Pancreas (tissue), 10 donors: Measurements from ENCODE around the gene ANK2. TPM values are rescaled to one million over a fixed set of nuclear protein-coding genes. Genes with fewer than 3 reads are reported as not detected.

Experiments
- ATAC-seq, 4 donors: fragments of 200-7000 bp; cut with Tn5 transposase; one replicate each; pipeline versions ENCODE4 v1.8.0 to v1.9.1; 2020; ENCODE audit warnings: mild to moderate bottlenecking in 4 of 4, moderate library complexity in 4 of 4
- DNase-seq, 6 donors: peaks; one replicate each; pipeline ENCODE4 v3.0.0-alpha.2; 2020
- FAIRE-seq: peaks from 2 replicates; lab custom pipeline; 2012; peaks lifted over from hg19 to GRCh38; lab: Jason Lieb, UNC
- H3K27ac ChIP-seq, 4 donors: fragments of 200-600 bp; sonication (generic); 1 replicate in 3 of 4; 2 replicates in 1 of 4; pipeline versions ENCODE4 v1.5.0 to v1.8.0; 2020
- H3K27me3 ChIP-seq, 4 donors: fragments of 200-600 bp; one replicate each; pipeline ENCODE4 v1.8.0; 2021
- H3K36me3 ChIP-seq, 3 donors: fragments of 200-600 bp; sonication (generic) in 1 of 3; one replicate each; pipeline versions ENCODE4 v1.5.0 to v1.8.0; 2020 to 2021
- H3K4me1 ChIP-seq, 3 donors: fragments of 200-600 bp; one replicate each; pipeline ENCODE4 v1.8.0; 2021
- H3K4me3 ChIP-seq, 4 donors: fragments of 200-600 bp; sonication (generic) in 2 of 4; one replicate each; pipeline versions ENCODE4 v1.5.0 to v1.8.0; 2020 to 2021
- H3K9me3 ChIP-seq, 4 donors: fragments of 200-600 bp; one replicate each; pipeline ENCODE4 v1.8.0; 2021
- CTCF ChIP-seq, 4 donors: fragments of 200-600 bp; sonication (generic) in 3 of 4; IDR thresholded peaks; one replicate each; pipeline versions ENCODE4 v1.5.0 to v1.8.0; 2021; ENCODE audit warnings: antibody characterized with exemption in 4 of 4
- WGBS, 2 donors: extraction: QIAGEN DNeasy Blood & Tissue Kit; methylation state at CpG; one replicate each; pipeline ENCODE4 v1.1.7; 2013; 5-methylcytosine and 5-hydroxymethylcytosine counted together
- intact Hi-C, 3 donors: fragments of 100-400 bp; cut with DNase I; formaldehyde crosslinking; loops; one replicate each; pipeline versions ENCODE4 v1.11.1 to v1.14.2; 2022
- polyA plus RNA-seq, 2 donors: library from polyadenylated mRNA; stranded (reverse); fragments of 200-250 nt; gene quantifications; one replicate each; pipeline ENCODE4 v1.2.3, GENCODE V29; 2013
- total RNA-seq, 6 donors: library from RNA; stranded (reverse); fragmentation: NEBNext Ultra II Directional in 4 of 6; extraction: Animal tissue kit (Norgen Biotek cat#: 25700) in 4 of 6; gene quantifications; one replicate each; pipeline versions ENCODE4 v1.2.1 to v1.2.4, GENCODE V29; 2021 to 2023
- donor health status: healthy with polysubstance abuse.
- donor health status: DM: no; HTN: no; CAD: no; lungs with moderate emphysema.
- donor health status: DM: no; HTN: no; CAD: no.
- donor health status: control.
- donor health status: control.
- donor health status: Bipolar disorder and iron deficiency.
- donor health status: DM: yes; HTN: yes; CAD: no.
- donor health status: DM: no; HTN: no; CAD: no.
- donor health status: DM: no; HTN: no; CAD: no.
- donor health status: DM: yes; HTN: yes; CAD: no.

The ANK2 gene
- total and polyA plus RNA-seq, 8 donors = 1.0 to 4.2 (median 2.7) TPM

- no peak for DNase-seq
- FAIRE-seq = no peak
- H3K4me3 ChIP-seq = no peak overlapping the region
- H3K27ac ChIP-seq = no peak overlapping the region
- H3K36me3 ChIP-seq = no peaks in the 10 kb centered on the region
- no peaks in the 10 kb centered on the region for H3K4me1 ChIP-seq
- no peaks in the 10 kb centered on the region for H3K9me3 ChIP-seq
- intact Hi-C loops = loop anchor here in 2 of 3 donors (10.0 kb wide), 1 partner anchor 988 kb away; no protein-coding TSS in a partner anchor
- TF ChIP-seq CTCF (IDR thresholded peaks at IDR 0.05) = no peak
- no peaks in the 10 kb centered on the region for H3K27me3 ChIP-seq
- WGBS, 2 donors = 53 to 56% methylated on average over 5 of the region's 5 CpGs
- peak in 2 of 4 donors; percentile 36 to 37 for ATAC-seq
These were observed 347.8 kb downstream of the ANK2 start for GRCh38 chr4:113397114-113397701.

GRCh38 chr4:113398441-113399143, 349.1 kb downstream of the ANK2 start:
- H3K4me3 ChIP-seq = no peak overlapping the region
- no peaks in the 10 kb centered on the region for H3K27me3 ChIP-seq
- no peak for TF ChIP-seq CTCF (IDR thresholded peaks at IDR 0.05)
- H3K4me1 ChIP-seq = no peaks in the 10 kb centered on the region
- no peaks in the 10 kb centered on the region for H3K36me3 ChIP-seq
- FAIRE-seq = no peak
- WGBS, 2 donors = 84 to 91% methylated on average over 7 to 8 of the region's 8 CpGs
- DNase-seq = no peak
- ATAC-seq = no peak
- no peaks in the 10 kb centered on the region for H3K9me3 ChIP-seq
- H3K27ac ChIP-seq = no peak overlapping the region
- intact Hi-C loops = loop anchor here in 2 of 3 donors (10.0 kb wide), 1 partner anchor 986 kb away; no protein-coding TSS in a partner anchor

GRCh38 chr4:113404167-113404571, 354.7 kb downstream of the ANK2 start:
- 92 to 95% methylated on average over 4 of the region's 4 CpGs for WGBS, 2 donors
- ATAC-seq = no peak
- Histone ChIP-seq H3K36me3 (no peaks in the 10 kb centered on the region), H3K9me3 (no peaks in the 10 kb centered on the region), H3K27me3 (no peaks in the 10 kb centered on the region), H3K4me1 (no peaks in the 10 kb centered on the region), H3K4me3 (no peak overlapping the region), H3K27ac (no peak overlapping the region)
- intact Hi-C loops = no loop called here
- no peak for FAIRE-seq
- no peak for TF ChIP-seq CTCF (IDR thresholded peaks at IDR 0.05)
- DNase-seq = no peak

- DNase-seq (no peak), FAIRE-seq (no peak), ATAC-seq (no peak)
- Histone ChIP-seq H3K4me3 (no peak overlapping the region), H3K9me3 (no peaks in the 10 kb centered on the region), H3K27ac (no peak overlapping the region), H3K4me1 (no peaks in the 10 kb centered on the region), H3K36me3 (no peaks in the 10 kb centered on the region), H3K27me3 (no peaks in the 10 kb centered on the region)
- no peak for TF ChIP-seq CTCF (IDR thresholded peaks at IDR 0.05)
- intact Hi-C loops = no loop called here
- WGBS, 2 donors = 30 to 32% methylated on average over 2 of the region's 2 CpGs
These were observed 355.4 kb downstream of the ANK2 start for GRCh38 chr4:113404841-113405240.
